ENCODE measurements around the gene TRAF7.

The TRAF7 gene

DNA sequence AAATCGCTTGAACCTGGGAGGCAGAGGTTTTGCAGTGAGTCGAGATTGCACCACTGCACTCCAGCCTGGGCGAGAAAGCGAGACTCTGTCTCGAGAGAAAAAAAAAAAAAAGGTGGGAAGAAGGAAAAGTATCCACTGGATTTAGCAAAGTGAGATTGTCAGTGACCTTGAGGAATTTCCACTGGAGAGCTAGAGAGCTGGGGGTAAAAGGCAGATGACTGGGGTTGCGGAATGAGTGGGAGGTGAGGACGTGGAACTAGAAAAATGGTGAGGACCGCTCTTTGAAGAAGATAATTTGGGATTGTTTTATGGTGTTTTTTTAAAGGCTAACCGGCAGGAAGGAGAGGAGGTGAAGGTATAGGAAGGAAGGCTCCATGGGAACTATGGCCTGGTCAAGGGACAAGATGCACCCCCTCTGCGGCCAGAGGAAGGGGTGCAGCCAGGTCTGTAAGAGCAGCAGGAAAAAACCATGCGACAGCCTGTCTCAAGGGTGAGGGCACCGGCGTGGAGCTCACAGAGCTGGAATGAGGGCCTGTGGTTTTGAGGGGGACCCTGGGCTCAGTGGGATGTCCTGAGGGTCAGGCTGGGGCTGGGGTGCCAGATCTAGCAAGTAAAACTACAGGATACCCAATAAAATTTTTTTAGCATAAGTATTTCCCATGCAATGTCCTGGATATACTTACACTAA lies 49.0 kb downstream of the TRAF7 start:
- no peak for DNase-seq

DNA sequence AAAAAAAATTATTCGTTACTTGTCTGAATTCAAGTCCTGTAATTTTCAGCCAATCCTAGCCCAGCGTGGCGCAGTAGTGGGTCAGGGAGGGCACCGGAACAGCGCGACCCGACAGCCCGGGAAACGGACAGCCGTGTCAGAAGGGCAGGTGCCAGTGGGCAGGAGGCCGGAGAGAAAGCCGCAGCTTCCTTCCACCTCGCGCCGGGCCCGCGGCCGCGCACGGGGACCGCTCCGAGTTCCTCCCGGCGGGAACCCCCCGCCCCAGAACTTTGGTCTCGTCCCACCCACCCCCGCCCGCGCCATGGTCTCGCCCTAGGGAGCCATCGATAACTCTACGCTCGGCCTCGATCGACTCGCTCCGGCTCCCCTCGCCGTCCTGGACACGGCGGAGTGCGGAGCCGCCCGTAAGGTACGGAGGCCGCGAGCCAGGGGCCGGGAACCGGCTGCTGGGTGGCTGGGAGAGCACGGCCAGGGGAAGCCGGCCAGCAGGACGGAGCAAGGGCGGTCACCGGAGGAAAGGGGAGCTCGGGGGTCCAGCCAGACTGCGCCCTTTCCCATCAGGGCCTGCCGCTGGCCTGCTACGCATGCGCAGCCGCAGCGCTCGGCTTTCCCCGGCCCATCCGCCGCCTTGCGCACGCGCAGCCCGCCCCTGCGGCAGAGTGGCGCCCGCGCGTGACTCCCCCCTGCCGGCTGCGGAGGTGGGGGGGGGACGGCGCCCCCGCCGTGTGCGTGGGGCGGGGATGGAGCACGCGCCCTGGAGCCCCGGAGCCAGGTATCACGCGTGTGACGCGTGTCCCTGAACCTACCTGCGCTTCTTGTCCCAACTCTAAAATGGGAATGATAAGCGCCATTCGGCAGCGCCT lies 49.8 kb downstream of the TRAF7 start, which contains the start of gene MLST8:
MLST8 (plus strand) TSS at position 351 of the 863 bp plus-strand sequence. CDS start 632 bp downstream, outside the sequence.
- DNase-seq: peak; percentile 88

DNA sequence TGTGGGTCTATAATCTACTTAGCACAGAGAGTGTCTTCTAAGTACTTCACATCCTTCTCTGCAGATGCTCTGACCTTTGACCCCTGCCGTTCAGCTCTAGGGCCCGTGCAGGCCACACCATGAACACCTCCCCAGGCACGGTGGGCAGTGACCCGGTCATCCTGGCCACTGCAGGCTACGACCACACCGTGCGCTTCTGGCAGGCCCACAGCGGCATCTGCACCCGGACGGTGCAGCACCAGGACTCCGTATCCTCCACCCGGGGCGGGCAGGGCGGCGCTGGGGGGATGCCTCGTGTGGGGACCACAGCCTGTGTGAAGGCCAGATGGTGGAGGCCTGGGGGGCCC lies 50.4 kb downstream of the TRAF7 start:
- no peak for DNase-seq

DNA sequence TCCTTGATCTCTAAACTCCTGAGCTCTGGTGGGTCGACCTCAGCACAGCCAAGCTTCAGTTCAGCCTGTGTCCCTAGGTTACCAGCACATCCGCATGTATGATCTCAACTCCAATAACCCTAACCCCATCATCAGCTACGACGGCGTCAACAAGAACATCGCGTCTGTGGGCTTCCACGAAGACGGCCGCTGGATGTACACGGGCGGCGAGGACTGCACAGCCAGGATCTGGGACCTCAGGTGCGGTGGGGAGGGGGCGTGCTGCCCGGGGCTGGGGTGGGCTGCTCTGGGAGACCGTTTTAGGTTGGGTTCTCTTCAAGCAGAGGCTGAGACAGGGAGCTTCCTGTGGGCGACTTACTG lies 50.8 kb downstream of the TRAF7 start:
- DNase-seq: no peak

DNA sequence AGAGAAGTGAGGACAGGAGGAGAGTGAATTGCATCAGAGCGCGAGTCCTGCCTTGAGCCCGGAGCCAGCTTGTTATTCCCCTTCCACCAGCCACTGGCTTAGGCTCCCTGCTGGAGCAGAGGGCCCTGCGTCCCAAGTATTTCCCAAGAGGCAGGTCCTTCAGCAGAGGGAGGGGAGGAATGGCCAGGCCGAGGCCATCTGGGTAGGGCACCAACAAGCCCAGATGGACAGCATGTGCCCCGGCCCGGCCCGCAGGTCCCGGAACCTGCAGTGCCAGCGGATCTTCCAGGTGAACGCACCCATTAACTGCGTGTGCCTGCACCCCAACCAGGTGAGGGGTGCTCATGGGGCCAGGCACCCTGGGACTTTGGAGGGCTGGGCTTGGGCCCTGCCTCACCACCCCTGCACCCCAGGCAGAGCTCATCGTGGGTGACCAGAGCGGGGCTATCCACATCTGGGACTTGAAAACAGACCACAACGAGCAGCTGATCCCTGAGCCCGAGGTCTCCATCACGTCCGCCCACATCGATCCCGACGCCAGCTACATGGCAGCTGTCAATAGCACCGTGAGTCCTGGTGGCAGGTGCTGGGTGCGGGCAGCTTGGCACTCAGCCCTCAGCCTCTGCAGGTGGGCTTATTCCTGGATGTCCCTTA lies 51.3 kb downstream of the TRAF7 start:
- no peak for DNase-seq

DNA sequence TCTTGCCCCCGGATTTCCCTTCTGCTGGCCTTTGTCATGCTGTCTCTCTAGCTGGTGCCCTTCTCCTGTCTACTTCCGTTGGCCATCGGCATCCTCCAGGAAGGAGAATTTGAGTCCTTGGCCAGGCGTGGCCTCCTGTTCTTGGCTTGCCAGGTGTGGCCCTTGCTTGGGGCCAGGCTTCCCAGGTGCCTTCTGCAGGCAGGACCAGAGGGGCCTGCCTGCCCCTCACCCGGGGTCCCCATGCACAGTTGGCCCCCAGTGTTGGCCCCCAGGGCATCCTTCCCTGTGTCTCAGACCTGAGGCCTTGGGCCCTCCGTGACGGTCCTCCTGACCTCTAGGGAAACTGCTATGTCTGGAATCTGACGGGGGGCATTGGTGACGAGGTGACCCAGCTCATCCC lies 52.3 kb downstream of the TRAF7 start:
- DNase-seq: no peak

DNA sequence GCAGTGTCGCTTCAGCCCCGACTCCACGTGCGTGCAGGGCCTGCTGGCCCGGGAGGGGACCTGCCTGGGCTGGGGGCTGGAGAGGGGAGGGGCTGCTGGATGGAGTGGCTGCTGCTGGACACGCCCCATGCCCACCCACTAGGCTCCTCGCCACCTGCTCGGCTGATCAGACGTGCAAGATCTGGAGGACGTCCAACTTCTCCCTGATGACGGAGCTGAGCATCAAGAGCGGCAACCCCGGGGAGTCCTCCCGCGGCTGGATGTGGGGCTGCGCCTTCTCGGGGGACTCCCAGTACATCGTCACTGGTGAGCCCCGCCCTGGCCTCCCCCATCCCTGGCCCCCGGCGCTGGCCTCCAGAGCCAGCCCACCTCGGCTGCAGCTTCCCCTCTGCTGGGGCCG lies 52.7 kb downstream of the TRAF7 start:
- DNase-seq: no peak

DNA sequence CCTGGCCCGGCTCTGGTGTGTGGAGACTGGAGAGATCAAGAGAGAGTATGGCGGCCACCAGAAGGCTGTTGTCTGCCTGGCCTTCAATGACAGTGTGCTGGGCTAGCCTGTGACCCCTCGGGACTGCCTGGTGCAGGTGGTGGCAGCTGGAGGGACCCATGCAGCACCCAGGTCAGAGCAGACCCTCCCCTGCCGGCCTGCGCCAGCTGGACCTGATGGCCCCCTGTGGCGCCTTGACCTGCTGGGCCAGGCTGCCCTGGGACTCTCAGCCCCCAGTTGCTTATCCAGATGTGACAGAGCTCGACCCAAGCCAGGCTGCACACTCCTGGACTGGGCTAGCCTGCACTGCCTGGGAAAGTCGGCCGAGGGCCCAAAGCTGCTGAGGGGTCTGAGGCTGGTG lies 53.2 kb downstream of the TRAF7 start:
- no peak for DNase-seq

DNA sequence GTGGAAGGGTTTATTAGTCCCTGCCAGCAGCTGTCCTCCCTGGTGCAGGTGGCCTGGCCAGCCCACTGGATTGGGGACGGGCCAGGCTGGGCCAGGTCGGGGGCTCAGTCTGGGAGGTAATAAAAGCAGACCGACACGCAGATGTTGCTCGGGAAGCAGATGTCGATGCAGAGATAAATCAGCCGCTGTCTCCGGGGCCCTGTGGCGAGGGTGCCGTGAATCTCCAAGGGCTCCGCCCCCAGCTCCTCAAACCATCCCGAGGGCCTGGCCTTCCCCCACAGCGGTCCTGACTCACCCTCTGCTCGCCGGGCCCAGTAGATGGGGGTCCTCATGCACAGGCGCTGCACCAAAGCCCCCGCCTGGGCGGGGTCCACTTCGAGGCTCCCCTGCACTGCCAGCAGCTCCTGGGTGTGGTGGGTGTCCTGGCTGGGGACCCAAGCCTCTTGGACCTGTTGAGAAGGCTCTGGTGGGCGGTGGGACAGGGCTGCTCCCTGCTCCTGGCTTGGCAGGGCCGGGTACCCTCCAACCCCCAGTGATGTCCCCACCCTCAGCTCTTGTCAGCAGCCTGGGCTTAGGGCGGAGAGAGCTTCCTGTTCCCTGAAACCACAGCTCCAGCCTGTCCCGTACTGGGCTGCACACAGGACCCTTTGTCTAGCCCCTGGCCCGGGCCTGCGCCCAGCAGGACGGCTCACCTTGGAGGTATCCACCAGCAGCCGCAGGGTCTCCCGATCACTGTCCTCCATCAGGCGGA lies 53.9 kb downstream of the TRAF7 start:
- DNase-seq: no peak

DNA sequence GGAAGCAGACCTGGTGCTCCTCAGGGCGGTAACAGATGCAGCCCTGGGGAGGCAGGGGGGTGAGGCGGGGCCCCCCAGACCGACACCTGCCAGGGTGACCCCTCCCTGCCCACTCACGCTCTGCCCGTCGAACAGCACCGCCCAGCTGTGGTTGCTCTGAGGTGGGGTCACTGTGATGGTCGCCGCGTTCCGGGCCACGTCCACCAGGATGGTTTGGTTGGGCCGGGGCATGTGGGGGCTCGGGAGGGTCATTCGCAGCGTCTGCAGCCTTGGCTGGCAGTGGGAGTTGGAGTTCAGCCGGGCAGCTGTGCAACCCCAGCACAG lies 54.4 kb downstream of the TRAF7 start:
- DNase-seq: no peak

DNA sequence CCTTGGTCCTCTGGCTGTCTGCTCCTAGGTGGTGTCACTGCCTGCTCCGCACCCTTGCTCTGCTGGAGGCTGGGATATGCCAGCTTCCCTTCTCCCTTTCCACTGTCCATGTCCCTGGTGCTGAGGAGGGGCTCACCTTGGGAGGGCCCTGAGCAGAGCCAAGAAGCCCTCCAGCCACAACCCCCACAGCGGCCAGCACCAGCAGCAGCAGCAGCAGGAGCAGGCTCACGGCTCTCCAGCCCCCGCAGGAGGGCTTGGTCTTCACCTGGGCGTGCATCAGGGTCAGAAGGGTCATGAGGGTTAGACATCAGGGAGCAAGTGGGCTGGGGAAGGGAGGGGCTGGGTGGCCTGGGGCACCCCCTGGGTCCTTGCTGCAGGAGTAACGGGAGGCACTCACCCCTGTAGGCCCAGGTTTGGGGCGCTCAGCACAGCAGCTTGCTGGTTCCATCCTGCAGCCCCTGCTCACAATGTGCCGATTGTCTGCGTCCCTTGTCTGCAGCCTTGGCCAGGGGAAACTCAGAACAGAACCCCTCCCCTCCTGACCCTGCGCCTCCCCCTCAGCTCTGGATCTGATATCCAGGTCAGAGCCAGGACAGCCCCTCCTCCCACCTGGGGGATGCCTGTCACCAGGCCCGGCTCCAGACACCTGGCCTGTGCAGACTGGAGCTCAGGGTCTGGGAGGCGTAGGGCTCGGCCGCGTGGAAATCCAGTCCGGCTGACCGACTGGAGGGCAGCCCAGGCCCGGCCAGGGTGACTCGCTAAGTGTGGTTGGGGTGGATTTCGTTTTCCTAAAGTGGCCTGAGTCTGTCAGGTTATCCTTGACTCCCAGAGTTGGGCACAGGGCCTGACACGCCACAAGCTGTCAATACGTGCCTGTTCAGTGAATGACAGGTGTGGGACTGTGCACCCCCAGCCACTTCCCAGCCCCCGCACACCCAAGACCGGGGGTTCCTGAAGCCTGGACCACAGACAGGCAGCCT lies 55.1 kb downstream of the TRAF7 start, which contains the start of gene BRICD5:
BRICD5 (minus strand) TSS at position 478 of the 980 bp plus-strand sequence; CDS start at position 448, 30 bp downstream.
- DNase-seq: no peak

DNA sequence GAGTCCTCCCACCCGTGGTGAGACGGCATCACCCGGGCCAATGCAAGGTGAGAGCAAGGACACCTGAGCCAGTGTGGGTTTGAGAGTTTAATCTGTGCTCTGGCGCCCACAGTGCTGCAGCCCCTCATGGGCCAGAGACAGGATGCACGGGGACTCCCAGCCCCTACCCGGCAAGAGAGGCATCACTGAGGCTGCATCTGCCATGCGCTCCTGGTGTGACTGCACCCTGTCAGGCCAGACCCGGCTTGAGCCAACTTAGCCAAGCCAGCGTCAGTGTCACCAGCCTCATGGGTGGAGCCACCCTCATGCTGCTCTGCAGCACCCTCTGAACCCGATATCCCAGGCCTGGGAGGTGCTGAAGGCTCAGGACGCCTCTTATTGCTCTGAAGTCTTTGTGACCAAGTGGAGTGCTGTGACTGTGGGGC lies 56.4 kb downstream of the TRAF7 start:
- DNase-seq: no peak

DNA sequence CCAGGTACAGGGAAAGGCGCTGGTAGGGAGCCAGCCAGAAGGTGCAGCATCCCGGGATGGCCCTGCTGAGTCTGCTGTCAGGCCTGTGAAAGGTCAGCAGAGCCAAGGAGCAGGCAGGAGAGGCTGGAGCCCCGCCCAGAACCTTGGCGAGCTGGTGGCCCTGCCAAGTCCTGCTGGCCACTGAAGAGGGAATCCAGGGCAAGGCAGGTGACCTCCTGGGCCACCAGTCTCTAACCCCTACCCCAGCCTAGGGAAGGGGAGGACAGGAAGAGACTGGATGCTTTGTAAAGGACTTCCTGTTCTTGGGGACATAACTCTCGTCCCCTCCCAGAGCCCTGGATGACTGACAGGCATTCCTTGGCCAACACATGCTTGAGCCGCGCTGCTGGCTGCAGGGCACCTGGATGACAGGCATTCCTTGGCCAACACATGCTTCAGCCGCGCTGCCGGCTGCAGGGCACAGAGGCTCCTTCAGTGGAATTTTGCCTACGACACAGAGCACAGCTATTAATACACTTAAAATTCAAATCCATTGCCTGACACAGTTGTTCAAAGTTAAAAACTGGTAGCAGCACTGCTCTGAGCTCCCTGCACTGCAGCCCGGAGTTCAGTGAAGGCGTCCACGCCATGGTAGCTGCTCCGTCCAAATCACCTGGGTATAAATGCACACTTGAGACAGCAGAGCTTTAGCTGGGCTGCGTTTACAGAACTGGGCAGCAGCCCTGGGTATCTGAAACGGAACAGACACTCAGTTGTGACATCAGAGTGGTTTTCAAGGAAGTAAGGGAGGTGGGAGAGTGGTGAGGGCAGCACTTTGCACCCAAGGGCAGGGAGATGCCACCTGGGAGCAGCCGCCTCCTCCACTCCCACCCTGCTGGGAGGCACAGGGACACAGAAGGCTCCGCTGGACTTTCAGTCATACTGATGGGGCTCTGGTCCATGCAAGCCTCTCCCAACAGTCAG lies 57.1 kb downstream of the TRAF7 start:
- no peak for DNase-seq

DNA sequence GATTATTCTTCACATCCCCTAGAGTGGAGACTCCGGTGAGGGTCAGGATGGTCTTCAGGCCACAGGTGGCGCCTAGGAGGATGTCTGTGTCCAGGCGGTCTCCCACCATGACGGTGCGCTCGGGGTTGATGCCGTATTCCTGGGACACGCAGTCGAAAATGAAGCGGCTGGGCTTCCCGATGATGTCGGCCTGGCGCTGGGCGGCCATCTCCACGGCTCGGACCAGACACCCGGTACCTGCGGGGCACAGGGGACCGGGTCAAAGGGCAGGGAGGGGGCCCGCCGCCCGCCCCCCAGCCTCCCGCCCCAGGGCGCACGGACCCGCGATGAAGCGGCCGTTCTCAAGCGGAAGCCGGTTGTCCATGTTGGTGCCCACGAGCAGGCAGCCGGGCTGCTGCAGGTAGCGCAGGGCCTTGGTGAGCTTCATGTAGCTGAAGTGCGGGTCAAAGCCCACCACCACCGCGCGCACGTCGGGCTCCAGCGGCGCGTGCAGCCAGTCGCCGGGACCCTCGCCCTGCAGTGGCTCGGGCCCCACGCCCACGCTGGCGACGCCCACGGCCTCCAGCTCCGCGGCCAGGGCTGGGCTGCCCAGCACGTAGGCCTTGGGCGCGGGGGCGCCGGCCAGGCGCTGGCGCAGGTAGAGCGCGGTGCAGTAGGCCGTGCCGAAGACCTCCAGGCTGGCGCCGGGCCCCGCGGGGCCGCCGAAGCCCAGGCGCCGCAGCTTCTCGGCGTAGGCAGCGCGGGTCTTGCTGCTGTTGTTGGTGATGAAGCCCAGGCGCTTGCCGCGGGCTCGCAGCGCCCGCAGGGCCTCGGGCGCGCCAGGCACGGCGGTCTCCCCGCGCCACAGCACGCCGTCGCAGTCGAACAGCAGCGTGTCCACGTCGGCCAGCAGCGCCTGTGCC lies 58.5 kb downstream of the TRAF7 start:
- no peak for DNase-seq

DNA sequence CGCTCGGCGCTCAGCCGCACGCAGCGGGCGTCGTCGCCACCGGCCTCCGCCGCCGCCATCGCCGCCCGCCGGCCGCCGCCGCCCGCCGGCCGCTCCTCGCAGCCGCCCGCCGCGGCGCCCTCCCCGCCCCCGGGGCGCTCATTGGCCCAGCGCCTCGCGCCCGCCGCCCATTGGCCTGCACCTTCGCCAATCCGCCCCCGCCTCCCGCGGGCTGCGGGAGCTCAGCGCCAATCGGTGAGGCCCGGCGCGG lies 59.1 kb downstream of the TRAF7 start, which contains the start of gene PGP:
PGP (minus strand) TSS at position 122 of the 250 bp plus-strand sequence; CDS start at position 59, 63 bp downstream.
- no peak for DNase-seq

DNA sequence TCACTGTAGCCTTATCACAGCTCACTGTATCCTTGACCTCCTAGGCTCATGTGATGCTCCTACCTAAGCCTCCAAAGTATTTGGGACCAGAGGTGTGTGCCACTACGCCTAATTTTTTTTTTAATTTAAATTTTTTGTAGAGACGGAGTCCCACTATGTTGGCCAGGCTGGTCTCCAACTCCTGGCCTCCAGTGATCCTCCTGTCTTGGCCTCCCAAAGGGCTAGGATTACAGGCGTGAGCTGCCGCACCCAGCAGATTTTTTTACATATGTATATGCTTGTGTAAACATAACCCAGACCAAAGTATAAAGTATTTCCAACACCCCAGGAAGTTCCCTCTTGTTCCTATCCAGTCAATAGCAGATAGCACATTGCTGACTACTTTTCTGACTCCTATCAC lies 60.7 kb downstream of the TRAF7 start:
- no peak for DNase-seq

DNA sequence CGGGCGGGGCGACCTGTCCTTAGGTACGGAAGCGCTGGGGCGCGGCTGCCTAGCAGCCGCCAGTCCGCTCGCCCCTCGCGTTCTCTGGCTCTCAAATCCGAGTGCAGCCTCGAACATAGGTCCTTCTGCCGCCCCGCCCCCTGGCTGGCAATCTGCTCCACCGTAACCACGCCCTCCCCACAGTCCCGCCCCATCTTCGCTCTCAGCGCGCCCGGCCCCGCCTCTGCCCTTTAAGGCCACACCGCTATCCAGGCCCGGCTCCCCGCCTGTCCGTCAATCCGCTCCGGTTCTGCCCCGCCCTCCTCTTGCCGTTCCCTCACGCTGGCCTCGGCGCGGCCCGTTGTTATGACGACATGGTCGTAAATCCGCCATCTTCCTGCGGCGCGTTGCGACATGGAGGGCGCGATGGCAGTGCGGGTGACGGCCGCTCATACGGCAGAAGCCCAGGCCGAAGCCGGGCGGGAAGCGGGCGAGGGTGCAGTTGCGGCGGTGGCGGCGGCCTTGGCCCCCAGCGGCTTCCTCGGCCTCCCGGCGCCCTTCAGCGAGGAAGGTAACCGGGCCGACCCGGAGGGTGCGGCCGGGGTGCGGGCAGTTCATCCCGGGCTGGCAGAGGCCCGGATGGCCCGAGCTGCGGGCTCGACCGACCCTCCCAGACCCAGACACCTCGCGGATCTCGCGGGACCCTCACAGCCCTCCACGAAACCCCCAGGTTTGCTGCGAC lies 67.8 kb downstream of the TRAF7 start, which contains the start of gene E4F1:
E4F1 (plus strand) TSS at position 371 of the 721 bp plus-strand sequence; CDS start at position 394, 23 bp downstream.
- DNase-seq: peak; percentile 98

DNA sequence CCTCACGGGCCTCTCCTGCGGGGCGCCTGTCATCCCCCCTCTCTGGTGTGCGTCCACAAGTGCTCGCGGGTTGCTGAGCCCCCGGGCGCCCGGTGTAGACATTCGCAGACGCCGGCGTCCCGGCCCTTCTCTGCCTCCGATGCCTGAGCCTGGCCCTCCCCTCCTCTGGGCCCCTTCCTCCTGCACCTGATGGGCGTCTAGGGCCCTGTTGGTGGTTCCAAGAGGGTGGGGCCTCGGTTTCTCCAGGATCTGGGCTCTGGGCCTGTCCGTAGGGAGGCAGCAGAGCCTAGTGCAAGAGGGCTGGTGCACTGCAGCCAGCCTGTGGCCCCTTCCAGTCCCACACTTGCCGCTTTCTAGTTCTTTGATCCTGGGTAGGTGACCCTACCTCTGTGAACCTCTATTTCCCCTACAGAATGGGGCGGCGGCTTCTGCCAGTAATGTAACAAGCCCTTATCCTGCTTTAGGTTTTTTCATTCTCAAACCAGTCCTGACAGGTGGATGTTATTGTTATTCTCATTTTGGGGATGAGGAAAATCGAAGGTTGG lies 68.4 kb downstream of the TRAF7 start:
- DNase-seq: no peak
